ENCODE data around the gene PLCXD1.
"Not testable (repeated sequence)": the region's sequence is repeated elsewhere in the genome, so short reads cannot be mapped to it uniquely, and the experiment has no call there.

PLCXD1 gene

DNA sequence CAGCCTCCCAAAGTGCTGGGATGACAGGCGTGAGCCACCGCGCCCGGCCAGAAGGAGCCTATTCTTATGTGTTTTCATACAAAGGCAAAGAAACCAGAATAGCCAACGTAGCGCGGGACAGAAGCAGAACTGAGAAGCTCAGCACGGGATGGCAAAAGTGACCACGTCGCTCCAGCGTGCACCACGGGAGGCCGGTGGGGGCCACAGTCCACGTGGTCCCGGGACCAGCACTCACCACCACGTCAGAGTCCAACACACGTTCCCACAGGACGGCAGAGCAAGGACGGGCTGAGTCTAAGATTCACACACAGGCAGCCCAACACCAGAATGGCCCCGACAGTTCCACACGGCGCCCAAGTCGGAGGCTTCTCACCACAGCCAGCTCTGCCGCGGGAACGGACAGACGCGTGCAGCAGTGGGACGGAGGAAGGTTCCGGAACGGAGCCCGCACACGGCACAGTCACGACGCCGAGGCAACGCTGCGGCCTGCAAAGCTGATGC, 56.2 kb downstream of the PLCXD1 start:
- no peak for DNase-seq

DNA sequence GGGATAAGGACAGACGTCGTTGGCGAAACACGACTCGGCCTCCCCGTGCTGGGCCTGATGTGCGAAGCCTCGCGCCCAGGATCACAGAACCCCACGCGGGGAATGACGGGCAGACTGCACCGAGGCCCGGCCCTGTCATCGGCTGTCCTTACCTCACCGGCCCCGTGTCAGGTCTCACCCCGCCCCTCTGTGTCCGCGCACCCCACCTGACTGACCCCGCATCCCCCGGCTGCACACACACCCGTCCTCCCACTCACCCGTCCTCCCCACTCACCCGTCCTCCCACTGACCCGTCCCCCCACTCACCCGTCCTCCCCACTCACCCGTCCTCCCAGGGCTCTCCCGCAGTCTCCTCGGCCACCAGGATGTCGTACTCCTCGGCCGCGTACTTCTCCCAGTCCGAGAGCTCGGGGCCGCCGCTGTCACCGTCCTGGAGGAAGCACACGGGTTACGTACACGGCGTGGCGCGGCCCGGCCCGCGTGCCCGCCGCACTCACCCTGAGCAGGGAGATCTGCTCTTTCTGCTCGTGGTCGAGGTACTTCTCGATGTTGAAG, 57.2 kb downstream of the PLCXD1 start:
- no peak for DNase-seq

DNA sequence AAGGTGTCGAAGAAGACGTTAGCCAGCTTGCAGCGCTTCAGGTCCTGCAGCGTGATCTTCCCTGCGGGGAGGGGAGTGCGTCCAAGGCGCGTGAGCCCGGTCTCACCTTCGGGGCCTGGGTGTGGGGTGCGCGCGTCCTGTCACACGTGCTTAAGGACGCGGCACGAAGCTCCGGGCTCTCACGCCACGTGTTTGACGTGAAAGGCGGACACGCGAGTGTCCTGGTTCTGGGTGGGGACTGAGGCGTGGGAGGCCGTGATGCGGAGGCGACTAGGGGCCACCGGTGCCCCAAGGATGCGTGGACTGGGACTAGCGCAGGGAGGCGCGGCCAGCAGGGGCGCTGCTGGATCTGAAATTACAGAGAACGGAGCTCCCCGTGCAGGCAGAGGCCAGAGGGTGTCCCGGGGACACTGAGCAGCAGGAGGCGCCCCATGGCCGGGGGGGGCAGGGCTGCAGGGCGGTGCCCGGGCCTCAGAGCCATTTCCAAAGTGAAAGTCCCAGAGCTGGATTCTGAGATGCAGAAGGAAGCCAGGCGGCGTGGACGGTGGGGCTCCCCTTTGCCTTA, 57.7 kb downstream of the PLCXD1 start:
- no peak for DNase-seq

DNA sequence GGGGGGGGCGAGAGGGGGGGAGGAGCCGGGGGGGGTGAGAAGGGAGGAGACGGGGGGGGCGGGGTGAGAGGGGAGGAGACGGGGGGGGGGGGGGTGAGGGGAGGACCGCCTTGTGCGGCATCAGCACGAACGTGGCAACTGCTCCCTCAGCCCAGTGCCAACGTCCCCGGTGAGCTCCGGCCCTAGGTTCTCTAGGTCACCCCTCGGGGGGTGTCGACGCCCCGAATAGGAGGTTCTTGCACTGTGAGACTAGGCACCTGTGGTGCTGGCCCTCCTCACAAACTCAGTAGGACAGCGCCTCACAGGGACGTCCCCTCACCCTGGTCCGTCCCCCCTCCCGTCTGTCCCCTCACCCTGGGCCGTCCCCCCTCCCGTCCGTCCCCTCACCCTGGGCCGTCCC, 58.9 kb downstream of the PLCXD1 start:
- DNase-seq = no peak

DNA sequence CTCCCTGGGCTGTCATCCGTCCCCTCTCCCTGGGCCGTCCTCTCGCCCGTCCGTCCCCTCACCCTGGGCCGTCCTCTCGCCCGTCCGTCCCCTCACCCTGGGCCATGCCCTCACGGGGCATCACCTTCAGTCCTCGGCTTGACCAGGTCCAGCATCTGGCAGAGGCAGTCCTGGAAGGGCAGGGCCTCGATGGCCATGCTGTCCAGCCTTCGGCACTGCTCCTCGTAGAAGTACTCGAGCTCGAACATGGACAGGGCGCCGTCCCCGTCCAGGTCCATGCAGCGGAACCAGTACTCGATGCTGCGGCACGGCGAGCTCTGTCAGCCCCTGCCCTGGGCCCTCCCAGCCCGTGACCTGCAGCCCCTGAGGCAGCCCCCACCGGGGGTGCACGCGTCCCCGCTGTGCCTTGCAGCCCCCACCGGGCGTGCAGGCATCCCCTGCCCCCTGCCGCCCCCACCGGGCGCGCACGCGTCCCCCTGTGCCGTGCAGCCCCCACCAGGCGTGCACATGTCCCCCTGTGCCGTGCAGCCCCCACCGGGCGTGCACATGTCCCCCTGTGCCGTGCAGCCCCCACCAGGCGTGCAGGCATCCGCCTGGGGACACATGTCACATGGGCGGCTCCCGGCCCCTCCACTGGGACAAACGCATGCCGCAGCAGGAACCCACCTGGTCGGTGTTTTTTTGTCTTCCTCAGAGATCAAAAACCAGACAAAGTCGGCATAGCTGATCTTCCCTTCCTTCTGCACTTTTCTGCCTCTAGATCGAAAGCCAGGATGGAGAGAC, 59.7 kb downstream of the PLCXD1 start:
- DNase-seq = no peak

DNA sequence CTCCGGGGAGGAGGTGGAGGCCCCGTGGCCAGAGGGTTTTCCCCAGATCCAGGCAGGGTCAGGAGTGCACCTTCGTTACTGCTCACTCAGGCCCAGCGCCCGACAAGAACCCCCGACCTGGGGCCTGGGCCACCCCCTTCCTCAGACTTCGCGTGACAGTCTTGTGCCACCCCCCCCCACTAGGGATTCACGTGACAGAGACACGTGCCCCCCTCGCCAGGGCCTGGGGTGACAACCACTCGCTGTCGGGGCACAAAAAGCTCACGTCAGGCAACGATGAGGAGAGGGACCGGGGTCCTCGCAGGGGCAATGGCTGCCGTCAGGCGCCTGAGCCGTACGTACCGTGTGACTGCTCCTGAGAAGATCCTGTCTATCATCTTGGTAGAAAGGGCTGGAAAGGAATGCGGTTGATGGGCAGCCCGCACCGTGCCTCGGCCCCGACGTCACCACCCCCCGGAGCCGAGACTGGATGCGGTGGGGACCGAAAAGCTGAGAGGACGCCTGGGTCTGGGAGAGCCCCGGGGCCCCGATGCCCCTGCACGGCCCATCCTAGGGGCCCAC, 60.4 kb downstream of the PLCXD1 start:
- DNase-seq = no peak

DNA sequence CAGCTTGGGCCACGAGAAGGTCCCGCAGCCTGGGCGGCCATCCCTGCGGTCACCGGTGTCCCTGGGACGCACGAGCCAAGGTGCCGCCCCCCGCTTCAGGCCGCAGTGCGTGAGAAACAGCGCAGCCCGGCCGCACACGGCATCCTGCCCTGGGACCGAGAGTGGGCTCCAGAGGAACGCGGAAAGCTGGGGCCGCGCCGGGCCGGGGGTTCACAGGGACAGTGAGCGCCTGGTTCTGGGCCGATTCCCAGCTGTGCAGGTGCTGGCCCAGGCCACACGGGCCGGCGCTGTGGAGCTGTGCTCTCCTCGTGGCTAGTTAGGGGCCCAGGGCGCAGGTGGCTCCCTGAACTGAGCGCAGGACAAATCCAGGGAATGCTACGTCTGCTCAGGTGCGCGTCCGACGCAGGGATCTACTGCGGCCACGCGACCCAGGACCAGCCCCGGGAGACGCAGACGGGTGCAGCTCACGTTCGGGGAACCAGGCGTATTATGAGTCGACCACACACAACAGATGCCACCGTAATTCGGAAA, 63.3 kb downstream of the PLCXD1 start:
- no peak for DNase-seq

DNA sequence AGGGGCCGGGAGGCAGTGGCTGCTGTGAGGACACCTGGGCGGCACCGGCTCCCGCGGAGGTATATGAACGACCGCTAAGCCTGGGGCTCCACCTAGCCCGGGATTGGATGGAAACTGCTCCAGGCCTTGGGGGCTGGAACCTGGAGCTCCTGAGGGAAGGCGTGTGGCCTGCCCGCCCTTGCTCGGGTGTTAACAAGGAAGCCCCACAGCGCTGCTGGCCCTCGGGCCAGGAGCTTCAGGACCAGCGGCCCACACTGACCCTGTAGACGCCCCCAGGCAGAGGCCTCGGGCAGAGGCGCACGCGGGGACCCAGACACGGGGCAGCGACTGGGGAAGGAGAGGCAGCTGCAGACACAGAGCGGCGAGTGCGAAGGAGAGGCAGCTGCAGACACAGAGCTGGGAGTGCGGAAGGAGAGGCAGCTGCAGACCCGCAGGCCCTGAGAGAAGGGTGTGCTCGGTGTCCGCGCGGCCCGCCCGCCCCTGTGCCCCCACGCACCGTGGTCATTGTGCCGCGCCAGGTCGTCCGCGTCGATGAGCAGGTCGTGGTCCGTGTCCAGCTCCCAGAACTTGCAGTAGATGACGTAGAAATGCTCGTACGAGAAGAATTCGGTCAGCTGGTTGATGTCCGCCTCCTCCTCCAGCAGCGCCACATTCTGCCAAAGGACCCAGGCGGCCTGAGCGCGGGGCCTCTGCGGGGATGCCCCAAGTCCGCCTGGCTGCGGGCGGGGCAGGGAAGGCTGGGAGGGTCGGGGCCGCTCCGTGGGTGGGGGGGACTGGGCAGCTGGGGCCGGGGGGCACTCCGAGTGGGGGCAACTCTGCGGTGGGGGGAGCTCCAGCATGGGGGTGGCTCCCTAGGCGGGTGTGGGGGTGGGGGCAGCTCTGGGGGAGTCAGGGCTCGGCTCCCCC, 64.1 kb downstream of the PLCXD1 start:
- DNase-seq = no peak

DNA sequence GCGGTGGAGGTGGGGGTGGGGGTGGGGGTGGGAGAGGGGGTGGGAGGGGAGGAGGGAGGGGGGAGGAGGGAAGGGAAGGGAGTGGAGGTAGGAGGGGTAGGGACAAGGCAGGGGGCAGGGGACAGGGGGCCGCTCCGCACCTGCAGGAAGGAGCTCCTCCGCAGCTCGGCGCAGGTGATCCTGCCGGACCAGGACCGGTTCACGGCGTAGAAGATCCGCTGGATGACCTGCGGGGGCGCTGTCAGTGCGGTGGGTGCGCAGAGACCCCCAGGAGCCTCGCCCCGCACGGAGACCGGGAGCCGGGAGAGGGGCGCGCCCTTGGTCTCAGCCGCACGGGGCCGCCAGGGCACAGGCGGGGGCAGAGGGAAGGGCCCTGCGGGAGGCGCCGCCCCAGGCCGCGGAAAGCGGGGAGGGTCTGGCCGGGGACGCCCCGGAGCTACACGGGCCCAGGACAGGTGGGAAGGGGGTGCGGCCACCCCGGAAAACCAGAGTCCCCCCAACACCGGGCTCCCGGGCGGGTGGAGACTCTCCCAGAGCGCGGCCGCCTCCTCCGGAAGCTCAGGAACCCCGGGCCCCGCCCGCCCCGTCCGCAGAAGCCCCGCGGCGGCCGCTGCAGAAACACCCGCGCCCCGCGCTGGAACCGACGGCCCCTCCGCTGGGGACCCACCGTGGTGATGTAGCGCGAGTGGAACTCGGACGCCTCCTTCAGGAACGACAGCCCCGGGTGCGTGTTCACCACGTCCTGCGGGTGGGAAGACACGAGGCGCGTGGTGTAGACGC, 65.0 kb downstream of the PLCXD1 start:
- DNase-seq = no peak

DNA sequence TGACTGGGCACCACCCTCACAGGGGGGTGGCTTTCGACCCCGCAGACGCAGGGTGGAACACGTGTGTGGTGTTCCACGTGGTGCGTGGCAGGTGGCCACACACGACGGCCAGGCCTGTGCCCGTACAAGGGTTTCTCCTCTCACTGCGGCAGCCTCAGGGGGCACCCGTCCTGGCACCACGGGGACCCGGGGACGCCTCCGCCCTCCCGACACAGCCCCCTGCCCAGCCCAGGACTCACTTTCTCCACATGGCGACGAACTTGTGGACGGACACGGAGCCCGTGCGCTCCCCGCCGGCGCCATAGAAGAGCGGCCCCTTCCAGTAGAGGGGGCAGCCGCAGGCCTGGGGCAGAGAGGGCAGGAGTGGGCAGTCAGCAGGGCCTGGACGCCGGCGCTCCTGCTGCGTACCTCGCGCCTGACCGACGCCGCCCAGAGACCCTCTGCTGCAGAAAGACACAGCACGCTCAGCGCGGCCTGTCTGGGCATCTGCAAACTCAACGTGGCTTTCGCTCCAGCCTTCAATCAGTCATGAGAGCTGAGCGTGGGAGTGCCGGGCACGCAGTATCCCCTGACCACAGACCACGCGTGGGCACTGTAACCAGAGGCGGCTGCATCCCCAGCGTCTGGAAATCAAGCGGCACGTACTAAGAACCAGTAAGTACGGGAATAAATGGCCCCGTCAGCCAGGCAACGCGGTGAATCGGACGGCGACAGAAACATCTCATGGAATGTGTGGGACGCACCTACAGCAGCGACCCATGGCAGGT, 66.4 kb downstream of the PLCXD1 start:
- DNase-seq = no peak

DNA sequence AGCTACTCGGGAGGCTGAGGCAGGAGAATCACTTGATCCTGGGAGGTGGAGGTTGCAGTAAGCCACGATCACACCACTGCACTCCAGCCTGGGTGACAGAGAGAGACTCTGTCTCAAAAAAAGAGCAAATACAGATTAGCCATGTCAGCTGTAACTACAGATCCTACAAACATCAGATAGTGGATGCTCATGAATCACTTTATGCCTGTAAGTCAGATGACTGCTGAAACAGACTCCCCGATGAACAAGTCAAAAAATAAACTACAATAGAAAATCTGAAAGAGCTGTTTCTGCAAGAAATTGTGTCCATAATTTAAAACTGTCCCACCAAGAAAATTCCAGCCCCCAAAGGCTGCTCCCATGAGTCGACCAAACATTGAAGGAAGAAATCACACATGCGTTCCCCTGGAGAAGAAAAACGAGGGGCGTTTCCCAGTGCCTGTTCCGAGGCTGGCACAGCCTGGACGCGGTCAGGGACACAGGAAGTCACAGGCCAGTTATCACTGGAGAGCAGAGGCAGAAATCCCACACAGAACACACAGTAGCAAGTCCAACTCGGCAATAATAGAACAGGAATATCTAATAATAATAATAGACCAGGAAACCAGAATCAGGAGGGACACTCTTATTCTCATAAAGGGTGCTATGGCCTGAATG, 67.4 kb downstream of the PLCXD1 start:
- no peak for DNase-seq

DNA sequence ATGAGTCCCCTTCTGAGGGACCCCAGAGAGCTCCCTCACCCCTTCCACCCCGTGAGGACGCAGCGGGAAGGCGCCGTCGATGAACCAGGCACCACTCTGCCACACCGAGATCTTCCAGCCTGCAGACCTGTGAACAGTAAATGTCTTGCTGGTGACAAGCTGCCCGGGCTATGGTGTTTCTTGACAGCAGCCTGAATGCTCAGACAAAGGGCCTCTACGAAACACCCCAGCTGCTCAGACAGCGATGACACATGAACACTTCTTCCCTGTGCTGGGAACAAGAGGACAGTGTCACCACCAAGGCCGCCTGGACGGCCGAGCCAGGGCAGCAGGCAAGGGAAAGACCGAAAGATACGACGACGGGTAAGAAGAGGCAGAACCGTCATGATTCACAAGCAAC, 68.0 kb downstream of the PLCXD1 start:
- DNase-seq = no peak

DNA sequence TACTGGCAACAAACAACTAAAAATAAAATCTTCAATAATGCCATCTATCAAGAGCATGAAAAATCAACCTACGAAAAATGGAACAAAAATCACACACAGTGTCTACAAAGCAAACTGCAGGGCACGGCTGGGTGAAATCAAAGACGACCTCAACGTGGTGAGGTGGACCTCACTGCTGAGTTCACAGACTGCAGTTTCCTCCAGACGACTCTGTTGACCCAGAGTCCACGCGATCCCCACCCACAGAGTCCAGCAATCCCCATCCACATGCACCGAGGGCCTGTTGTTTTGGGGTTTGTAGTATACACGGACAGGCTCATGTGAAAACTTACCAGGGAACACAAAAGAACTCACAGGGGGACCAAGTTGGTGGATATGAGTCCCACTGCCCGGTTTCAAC, 68.5 kb downstream of the PLCXD1 start:
- no peak for DNase-seq

DNA sequence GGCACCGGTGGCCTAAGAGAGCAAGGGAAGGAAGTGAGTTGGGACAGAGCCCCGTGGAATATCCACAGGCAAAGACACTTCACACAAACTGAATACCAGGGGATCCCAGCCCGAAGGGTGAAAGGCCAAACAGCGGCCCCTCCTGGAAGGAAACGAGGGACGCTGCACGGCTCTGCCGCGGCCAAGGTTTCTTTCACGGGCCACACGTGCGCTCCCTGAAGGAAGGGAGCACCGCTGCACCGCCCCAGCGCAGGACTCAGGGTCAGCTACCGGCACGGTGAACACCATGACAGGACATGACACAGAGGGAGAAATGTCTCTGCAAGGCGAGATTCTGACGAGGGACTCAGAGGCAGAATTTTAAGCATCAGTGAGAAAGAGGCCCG, 69.0 kb downstream of the PLCXD1 start:
- DNase-seq = no peak

DNA sequence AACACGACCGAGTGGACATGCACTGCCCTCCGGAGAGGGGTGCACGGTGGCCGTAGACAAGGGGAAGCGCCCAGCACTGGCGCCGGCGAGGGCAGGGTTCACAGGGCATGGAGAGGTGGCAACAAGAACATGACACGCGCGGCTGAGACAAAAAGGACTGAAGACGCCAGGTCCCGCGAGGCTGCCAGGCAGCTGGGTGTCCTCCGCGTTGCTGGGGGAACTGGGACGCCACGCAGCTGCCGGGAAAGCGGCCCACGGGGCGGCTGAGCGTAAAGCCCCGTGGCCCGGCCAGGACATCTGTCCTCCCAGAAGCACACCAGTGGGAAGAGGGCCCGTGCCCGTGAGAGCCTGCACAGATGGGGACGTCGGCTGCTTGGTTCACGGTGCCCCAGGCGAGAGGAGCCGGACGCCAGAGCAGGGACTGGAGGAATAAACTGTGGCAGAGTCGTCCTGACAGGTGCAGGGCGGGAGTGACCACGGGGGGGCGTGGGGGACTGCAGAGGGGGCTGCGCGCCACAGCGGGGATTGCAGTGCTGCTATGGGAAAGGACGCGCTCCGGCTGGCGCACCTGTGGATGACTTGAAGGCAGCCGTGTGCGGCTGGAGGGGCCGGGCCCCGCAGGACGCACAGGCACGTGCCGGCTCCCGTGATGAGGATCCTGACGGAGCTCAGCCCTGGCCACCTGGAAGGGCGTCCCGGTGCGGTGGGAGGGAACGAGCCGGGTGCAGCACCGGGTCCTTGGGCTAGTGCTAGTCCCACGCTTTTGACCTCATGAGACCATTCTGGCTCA, 69.5 kb downstream of the PLCXD1 start:
- no peak for DNase-seq

DNA sequence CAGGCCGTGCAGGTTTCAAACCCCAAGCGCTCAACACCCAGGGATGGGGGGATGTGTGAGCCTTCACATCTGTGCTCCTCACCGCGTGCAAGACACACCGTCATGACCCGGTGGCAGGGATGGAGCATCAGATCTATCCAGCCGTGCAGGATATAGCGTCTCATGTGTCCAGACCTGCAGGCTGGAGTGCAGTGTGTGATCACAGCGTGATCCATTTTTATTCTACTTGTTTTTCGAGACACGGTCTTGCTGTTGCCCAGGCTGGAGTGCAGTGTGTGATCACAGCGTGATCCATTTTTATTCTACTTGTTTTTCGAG, 70.1 kb downstream of the PLCXD1 start:
- DNase-seq = not testable (repeated sequence)

DNA sequence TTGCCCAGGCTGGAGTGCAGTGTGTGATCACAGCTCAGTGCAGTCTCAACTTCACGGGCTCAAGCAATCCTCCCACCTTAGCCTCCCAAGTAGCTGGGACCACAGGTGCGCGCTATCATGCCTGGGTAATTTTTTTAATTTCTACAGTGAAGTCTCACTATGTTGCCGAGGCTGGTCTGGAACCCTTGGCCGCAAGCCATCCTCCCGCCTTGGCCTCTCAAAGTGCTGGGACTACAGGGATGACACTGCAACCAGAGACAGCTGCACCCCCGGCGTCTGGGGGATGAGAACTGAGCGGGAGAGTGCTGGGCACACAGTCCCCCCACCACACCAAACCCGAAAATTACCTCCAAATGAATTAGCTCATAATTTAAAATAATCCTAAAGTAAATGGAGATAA, 70.6 kb downstream of the PLCXD1 start:
- DNase-seq = no peak

DNA sequence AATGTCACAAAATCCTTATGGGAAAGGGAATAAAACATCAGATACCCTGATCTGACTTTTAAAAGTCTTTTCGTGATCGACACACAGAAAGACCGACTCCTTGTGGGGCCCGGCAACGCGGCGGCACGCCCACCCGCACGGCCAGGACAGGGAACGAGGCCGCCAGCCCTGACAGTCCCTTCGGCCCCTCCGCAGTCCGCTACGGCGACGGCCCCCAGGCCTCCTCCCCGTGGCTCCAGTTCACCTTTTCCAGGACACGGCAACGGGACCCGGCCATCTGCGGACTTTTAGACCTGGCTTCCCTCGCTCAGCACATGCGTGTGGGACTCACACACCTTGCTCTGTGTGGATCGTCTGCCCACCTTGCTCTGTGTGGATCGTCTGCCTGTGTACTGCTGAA, 71.0 kb downstream of the PLCXD1 start:
- DNase-seq = no peak

DNA sequence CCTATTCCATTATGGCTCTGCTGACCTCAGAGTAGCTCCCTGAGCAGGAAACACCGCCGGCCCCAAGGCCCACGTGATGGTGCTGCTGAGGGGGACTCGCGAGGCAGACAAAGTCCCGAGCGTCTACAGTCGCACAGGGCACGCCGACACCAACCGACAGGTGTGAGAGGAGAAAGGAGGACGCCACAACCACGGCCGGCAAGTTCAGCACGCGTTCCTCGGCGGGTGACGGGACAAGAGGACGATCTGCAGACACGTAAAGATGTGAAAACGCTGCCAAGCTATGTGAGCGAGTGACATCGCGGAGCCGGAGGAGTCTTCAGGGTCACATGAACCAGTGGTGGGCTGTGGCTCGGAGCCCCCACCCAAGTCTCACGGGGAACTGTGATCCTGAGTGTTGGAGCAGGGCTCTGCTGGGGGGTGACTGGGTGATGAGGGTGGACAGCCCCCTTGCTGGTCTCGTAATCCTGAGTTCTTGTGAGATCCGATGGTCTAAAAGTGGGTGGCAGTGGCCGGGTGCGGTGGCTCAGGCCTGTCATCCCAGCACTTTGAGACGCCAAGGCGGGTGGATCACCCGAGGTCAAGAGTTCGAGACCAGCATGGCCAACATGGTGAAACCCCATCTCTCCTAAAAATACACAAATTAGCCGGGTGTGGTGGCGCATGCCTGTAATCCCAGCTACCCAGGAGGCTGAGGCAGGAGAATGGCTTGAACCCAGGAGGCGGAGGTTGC, 71.6 kb downstream of the PLCXD1 start:
- no peak for DNase-seq

Data from activated naive CD4-positive, alpha-beta T cell treated with Interleukin-2 at 50 U/mL for 16 hours (primary cell).